Ectodermal cell (in vitro differentiated cells): Measurements from ENCODE around the gene PRR14.

ENCODE experiments used
- H3K27ac ChIP-seq: 2 replicates; pipeline ENCODE4 v1.7.0; 2013; ENCODE audit warnings: mild to moderate bottlenecking, low read depth, low read length; ENCODE audit not compliant: insufficient read depth, poor library complexity, severe bottlenecking
- H3K27me3 ChIP-seq: 2 replicates; pipeline ENCODE4 v1.7.0; 2013; ENCODE audit warnings: mild to moderate bottlenecking, low read length; ENCODE audit not compliant: insufficient read depth, control insufficient read depth, poor library complexity, severe bottlenecking
- H3K36me3 ChIP-seq: one replicate; pipeline ENCODE4 v1.7.0; 2013; ENCODE audit warnings: low read length; ENCODE audit not compliant: control insufficient read depth, insufficient read depth
- H3K4me1 ChIP-seq: one replicate; pipeline ENCODE4 v1.7.0; 2013; ENCODE audit warnings: low read length; ENCODE audit not compliant: control insufficient read depth, insufficient read depth
- H3K4me3 ChIP-seq: 2 replicates; pipeline ENCODE4 v1.7.0; 2013; ENCODE audit warnings: low read depth, low read length, control low read depth; ENCODE audit not compliant: insufficient read depth
- H3K9me3 ChIP-seq: 2 replicates; pipeline ENCODE4 v1.7.0; 2013; ENCODE audit warnings: mild to moderate bottlenecking, low read length, moderate library complexity; ENCODE audit not compliant: control insufficient read depth
- WGBS, 2 experiments: methylation state at CpG; one replicate each; pipeline ENCODE4 v1.1.7; 2013; ENCODE audit warnings: missing lambda C conversion rate in 2 of 2; 5-methylcytosine and 5-hydroxymethylcytosine counted together

The PRR14 gene

DNA sequence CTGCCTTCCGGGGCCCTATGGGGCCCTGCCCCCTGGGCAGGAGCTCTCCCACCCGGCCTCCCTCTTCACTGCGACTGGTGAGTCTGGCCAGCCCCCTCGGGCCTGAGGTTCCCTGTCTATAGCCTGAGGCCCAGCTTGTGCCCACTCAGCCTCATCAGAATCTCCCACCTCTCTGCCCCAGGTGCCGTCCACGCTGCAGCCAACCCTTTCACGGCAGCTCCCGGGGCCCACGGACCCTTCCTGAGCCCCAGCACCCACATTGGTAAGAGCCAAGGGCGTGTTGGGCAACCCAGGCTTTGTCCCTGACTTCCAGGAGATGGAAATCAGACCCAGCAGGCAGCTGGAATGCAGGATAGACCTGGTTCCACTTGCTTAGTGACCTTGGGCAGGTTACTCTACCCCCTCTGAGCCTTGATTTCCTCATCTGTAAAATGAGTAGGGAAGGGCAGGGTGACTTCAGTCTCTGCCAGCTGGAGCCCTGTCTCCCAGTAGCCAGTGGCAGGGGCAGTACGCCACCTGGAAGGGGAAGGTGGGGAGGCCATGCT is 16.7 kb downstream of the PRR14 start:
- WGBS, 2 experiments: 95 to 96% methylated on average over 11 of the region's 11 CpGs
- no peak overlapping the region for H3K27ac ChIP-seq
- H3K4me3 ChIP-seq: no peak overlapping the region
- no peaks in the 10 kb centered on the region for H3K4me1 ChIP-seq
- H3K27me3 ChIP-seq: peaks cover 18% of the 10 kb centered on the region
- peaks cover 29% of the 10 kb centered on the region for H3K36me3 ChIP-seq
- H3K9me3 ChIP-seq: no peaks in the 10 kb centered on the region

DNA sequence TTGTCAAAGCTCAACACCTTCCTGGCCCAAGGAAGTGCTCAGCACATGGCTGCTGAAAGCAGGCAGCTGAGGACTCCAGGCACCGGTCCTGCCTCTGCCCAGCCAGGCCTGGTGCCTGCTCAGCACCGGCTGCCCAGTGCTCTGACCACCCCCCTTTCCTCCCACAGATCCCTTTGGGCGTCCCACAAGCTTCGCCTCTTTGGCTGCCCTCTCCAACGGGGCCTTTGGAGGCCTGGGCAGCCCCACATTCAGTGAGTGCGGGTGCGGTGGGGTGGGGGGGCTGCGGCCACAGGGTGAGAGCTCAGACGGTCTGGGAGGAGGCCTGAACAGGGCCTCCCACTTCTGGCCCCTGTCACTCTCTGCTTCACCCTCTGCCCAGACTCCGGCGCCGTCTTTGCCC is 17.6 kb downstream of the PRR14 start:
- 95 to 96% methylated on average over 12 of the region's 12 CpGs for WGBS, 2 experiments
- peaks cover 25% of the 10 kb centered on the region for H3K36me3 ChIP-seq
- H3K27ac ChIP-seq: no peak overlapping the region
- H3K9me3 ChIP-seq: no peaks in the 10 kb centered on the region
- no peak overlapping the region for H3K4me3 ChIP-seq
- H3K4me1 ChIP-seq: no peaks in the 10 kb centered on the region
- H3K27me3 ChIP-seq: peaks cover 27% of the 10 kb centered on the region

DNA sequence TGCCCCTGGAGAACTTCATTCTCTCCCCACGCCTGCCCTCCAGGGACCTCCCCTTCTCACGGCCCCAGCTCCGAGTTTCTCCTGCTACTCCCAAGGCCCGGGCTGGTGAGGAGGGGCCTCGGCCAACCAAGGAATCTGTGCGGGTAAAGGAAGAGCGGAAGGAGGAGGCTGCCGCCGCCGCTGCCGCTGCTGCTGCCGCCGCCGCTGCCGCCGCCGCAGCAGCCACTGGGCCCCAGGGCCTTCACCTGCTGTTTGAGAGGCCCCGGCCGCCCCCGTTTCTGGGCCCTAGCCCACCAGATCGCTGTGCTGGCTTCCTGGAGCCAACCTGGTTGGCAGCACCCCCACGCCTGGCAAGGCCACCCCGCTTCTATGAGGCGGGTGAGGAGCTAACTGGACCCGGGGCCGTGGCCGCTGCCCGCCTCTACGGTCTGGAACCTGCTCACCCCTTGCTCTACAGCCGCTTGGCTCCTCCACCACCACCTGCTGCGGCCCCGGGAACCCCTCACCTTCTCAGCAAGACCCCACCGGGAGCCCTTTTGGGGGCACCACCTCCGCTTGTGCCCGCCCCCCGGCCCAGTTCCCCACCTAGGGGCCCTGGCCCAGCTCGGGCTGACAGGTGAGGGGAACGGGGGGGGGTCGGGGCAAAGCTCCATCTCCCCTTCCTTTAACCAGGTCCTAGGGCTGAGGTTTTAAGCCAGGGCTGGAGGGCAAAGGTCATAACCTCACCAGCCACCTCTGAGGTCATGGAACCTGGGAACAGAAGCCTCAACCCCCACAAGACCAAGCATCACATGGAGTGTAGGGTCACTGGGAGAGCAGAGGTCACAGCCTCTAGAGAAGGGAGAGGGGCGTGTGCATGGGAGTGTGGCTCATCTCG is 18.5 kb downstream of the PRR14 start:
- Histone ChIP-seq H3K9me3 (no peaks in the 10 kb centered on the region), H3K27me3 (peaks cover 36% of the 10 kb centered on the region), H3K27ac (no peak overlapping the region), H3K4me3 (no peak overlapping the region), H3K36me3 (peaks cover 25% of the 10 kb centered on the region), H3K4me1 (no peaks in the 10 kb centered on the region)
- 95% methylated on average over 41 of the region's 41 CpGs for WGBS, 2 experiments

DNA sequence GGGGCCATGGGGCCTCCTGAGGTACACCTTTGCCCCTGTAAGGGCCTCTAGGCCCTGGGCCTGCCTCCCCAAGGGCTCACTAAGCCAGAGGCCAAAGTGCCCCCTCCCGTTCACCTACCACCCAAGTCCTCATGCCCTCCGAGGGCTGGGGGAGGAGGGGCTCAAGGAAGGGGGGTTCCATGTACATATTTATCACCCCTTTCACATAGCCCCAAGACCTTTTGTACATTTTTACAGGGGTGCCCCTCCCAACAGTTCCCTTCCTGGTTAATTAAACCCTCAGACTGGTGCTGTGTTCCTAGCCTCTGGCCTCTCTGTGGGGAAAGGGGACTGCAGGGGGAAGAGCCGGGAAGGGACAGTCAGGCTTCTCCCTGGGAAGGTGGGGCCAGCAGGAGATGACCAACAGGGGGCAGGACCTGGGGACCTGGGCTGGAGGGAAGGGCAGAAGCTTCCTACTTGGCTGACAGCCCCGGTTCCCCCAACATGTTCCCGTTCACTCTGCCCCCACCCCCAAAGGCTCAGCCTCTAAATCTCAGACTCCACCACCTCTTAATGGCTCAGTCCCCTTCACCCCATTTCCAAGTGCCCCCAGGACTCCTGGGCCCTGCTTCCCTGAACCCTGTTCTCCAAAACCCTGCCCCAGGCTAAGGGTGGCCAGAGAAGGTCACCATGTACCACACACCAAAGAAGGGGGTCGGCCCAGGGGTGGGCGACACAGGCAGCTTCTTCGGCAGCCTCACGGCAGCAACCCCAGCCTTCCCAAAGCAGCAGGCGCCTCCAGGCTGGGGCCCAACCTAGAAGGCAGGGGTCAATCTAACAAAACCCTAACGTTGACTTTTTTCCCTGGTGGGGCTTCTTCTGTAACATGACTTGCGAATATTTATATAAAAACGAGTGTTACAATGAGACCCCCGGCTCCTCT is 19.4 kb downstream of the PRR14 start:
- Histone ChIP-seq H3K4me1 (no peaks in the 10 kb centered on the region), H3K36me3 (peaks cover 17% of the 10 kb centered on the region), H3K27ac (no peak overlapping the region), H3K9me3 (no peaks in the 10 kb centered on the region), H3K4me3 (no peak overlapping the region), H3K27me3 (peaks cover 44% of the 10 kb centered on the region)
- WGBS, 2 experiments: 87 to 89% methylated on average over 13 to 14 of the region's 14 CpGs

DNA sequence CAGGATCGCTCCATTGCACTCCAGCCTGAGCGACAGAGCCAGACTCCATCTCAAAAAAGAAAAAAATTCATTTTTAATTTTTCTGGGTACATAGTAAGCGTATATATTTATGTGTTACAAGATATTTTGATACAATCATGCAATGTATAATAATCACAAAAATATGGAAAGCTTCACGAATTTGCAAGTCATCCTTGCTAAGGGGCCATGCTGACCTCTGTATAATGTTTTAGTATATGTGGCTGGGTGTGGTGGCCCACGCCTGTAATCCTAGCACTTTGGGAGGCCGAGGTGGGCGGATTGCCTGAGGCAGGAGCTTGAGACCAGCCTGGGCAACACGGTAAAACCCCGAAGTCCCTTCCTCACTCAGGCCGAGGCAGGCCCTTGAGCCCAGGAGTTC is 24.4 kb downstream of the PRR14 start:
- Histone ChIP-seq H3K36me3 (peaks cover 4% of the 10 kb centered on the region), H3K4me1 (peaks cover 5% of the 10 kb centered on the region), H3K9me3 (no peaks in the 10 kb centered on the region), H3K27ac (no peak overlapping the region), H3K27me3 (peaks cover 94% of the 10 kb centered on the region), H3K4me3 (no peak overlapping the region)
- WGBS, 2 experiments: 81 to 83% methylated on average over 8 to 10 of the region's 10 CpGs

DNA sequence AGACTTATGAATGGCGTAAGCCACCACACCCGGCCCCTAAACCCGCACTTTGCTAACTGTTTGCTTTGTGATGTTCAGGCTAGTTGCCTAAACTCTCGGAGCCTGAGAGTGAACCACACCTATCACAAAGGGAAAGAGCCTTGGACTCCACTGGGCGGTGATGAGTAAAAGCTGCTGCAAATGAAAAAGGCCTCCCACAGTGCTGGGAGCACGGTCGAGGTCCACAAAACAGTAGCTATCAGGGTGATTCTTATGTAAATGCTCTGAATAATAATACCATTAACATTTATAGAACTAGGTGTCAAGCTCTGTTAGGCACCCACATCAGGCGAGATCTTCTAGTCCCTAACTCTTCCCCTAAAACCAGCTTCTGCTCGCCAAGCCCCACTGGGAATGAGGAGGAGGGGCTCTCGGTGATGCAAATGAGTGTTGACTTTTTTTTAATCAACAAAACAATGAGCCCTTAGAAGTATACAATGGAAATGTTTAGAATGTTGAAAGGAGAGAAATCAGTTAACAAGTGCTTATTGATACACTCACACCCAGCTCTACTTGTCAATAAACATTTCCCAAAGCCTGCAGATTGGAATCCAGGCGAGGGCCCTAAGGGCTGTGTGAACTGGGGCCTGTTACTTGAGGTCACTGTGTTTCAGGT is 27.3 kb downstream of the PRR14 start:
- no peak overlapping the region for H3K27ac ChIP-seq
- 0 to 6% methylated on average over 8 to 11 of the region's 11 CpGs for WGBS, 2 experiments
- H3K36me3 ChIP-seq: no peaks in the 10 kb centered on the region

DNA sequence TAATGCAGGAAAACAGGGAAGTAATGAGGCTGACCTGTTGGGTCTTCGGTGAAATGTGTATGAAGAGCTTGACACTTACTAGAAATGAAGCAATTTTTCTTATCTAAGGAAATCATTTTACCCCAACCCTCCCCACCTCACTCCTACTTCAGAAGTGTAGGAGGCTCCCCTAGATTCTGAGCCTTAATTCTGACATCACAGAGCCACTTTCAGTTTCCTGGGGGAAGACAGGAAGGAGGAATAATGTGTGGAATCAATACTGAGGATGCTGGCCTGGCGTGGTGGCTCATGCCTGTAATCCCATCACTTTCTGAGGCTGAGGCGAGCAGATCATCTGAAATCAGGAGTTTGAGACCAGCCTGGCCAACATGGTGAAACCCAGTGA is 27.8 kb downstream of the PRR14 start:
- Histone ChIP-seq H3K9me3 (no peaks in the 10 kb centered on the region), H3K27me3 (peaks cover 99% of the 10 kb centered on the region), H3K27ac (no peak overlapping the region), H3K36me3 (no peaks in the 10 kb centered on the region), H3K4me3 (no peak overlapping the region), H3K4me1 (peaks cover 5% of the 10 kb centered on the region)
- WGBS, 2 experiments: 36 to 57% methylated on average over 3 of the region's 3 CpGs

More for the DNA sequence above, 27.3 kb downstream of the PRR14 start:
- Histone ChIP-seq H3K27me3 (peaks cover 99% of the 10 kb centered on the region), H3K4me3 (no peak overlapping the region), H3K9me3 (no peaks in the 10 kb centered on the region), H3K4me1 (peaks cover 5% of the 10 kb centered on the region)

DNA sequence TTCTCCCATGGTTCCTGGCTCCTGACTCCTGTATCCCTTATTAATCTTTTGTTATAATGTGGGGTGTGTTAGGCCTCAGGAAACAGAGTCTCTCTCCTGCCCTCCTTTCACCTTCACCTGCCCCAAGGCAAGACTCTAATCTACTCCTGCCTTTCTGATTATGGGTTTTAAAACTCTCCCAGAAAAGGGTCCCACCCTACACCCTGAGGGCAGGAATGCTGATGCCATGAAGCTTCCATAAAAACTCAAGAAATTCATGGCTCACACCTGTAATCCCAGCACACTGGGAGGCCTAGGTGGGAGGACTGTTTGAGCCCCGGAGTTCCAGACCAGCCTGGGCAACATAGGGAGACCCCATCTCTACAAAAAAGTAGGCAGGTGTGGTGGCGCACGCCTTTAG is 29.6 kb downstream of the PRR14 start:
- WGBS, 2 experiments: 88 to 90% methylated on average over 3 of the region's 3 CpGs
- no peak overlapping the region for H3K27ac ChIP-seq
- no peak overlapping the region for H3K4me3 ChIP-seq
- peaks cover 96% of the 10 kb centered on the region for H3K27me3 ChIP-seq
- H3K9me3 ChIP-seq: no peaks in the 10 kb centered on the region
- no peaks in the 10 kb centered on the region for H3K36me3 ChIP-seq
- H3K4me1 ChIP-seq: peaks cover 5% of the 10 kb centered on the region

DNA sequence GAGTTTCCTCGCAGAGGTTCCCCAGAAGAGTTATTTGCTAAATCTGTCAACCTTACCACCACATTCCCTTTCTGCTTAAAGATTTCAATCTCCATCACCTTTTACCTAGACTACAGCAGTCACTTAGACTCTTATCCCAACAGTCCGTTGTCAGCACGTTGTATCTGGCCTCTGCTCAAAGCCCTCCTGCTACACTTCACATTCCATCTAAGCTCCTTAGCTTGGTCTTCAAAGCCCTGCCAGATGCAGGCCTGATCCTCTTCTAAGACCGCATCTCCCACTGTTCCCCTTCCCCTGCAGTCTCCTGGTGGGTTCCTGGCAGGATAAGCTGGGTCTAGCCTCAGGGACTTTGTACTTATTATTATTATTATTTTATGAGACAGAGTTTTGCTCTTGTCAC is 37.9 kb downstream of the PRR14 start:
- Histone ChIP-seq H3K27me3 (peaks cover 96% of the 10 kb centered on the region), H3K27ac (no peak overlapping the region), H3K9me3 (no peaks in the 10 kb centered on the region), H3K4me1 (no peaks in the 10 kb centered on the region), H3K4me3 (no peak overlapping the region), H3K36me3 (no peaks in the 10 kb centered on the region)
- WGBS, 2 experiments: 55 to 63% methylated on average over 4 of the region's 4 CpGs
